GM21390 (cell line): ENCODE measurements around the gene MIX23.

Experiments used
- ATAC-seq: cut with Tn5 transposase; IDR thresholded peaks from one replicate; pipeline ENCODE4 v1.9.1; 2021; ENCODE audit not compliant: unreplicated experiment

The MIX23 gene

GRCh38 chr3:122382888-122383666 lies at the start of gene MIX23:
Gene MIX23, minus strand, starts transcription at chr3:122383231. Its CDS starts 7 bp downstream, at chr3:122383224.
- peak; percentile 43 for ATAC-seq

GRCh38 chr3:122430371-122430770 lies 47.3 kb upstream of the MIX23 start:
- no peak for ATAC-seq

- no peak for ATAC-seq
Observed at GRCh38 chr3:122427857-122428471, 44.9 kb upstream of the MIX23 start.

- ATAC-seq: no peak
Observed at GRCh38 chr3:122421836-122422235, 38.8 kb upstream of the MIX23 start.

- ATAC-seq: no peak
Observed at GRCh38 chr3:122421101-122421500, 38.1 kb upstream of the MIX23 start.

GRCh38 chr3:122416966-122417365 lies 33.9 kb upstream of the MIX23 start:
- ATAC-seq: no peak

- ATAC-seq: peak; percentile 88
Observed at GRCh38 chr3:122415762-122416654, 33.0 kb upstream of the MIX23 start, which contains the start of gene WDR5B. Gene WDR5B, minus strand, starts transcription at chr3:122416062. Its CDS starts 534 bp downstream, at chr3:122415528.

- peak; percentile 56 for ATAC-seq
Observed at GRCh38 chr3:122415104-122415744, 32.2 kb upstream of the MIX23 start.

- no peak for ATAC-seq
Observed at GRCh38 chr3:122414391-122414790, 31.4 kb upstream of the MIX23 start.

GRCh38 chr3:122410639-122411038 lies 27.6 kb upstream of the MIX23 start:
- ATAC-seq: no peak

- ATAC-seq: no peak
Observed at GRCh38 chr3:122410111-122410510, 27.1 kb upstream of the MIX23 start.

- ATAC-seq: no peak
Observed at GRCh38 chr3:122409446-122409845, 26.4 kb upstream of the MIX23 start.

- ATAC-seq: no peak
Observed at GRCh38 chr3:122407946-122408345, 24.9 kb upstream of the MIX23 start.

- no peak for ATAC-seq
Observed at GRCh38 chr3:122406198-122406597, 23.2 kb upstream of the MIX23 start.

- no peak for ATAC-seq
Observed at GRCh38 chr3:122405015-122405414, 22.0 kb upstream of the MIX23 start.

GRCh38 chr3:122403489-122403888 lies 20.5 kb upstream of the MIX23 start:
- ATAC-seq: no peak

- ATAC-seq: no peak
Observed at GRCh38 chr3:122398920-122399319, 15.9 kb upstream of the MIX23 start.

GRCh38 chr3:122397201-122397600 lies 14.2 kb upstream of the MIX23 start:
- no peak for ATAC-seq

- ATAC-seq: no peak
Observed at GRCh38 chr3:122396511-122396910, 13.5 kb upstream of the MIX23 start.

GRCh38 chr3:122395582-122395981 lies 12.6 kb upstream of the MIX23 start:
- ATAC-seq: no peak

GRCh38 chr3:122394173-122394572 lies 11.1 kb upstream of the MIX23 start:
- no peak for ATAC-seq
